Fibroblast of lung (primary cell): ENCODE data around the gene GPATCH3. TPM values are rescaled to one million over a fixed set of nuclear protein-coding genes. Genes with fewer than 3 reads are reported as not detected.

Source experiments
- DNase-seq, 2 donors: peaks; one replicate each; pipeline versions ENCODE4 v3.0.0 to v3.0.0-alpha.2; 2010; ENCODE audit warnings: low read depth in 2 of 2
- H2AFZ ChIP-seq: 2 replicates; pipeline ENCODE4 v1.5.1; 2012; ENCODE audit warnings: low read length, control low read depth, inconsistent platforms
- H3K27ac ChIP-seq: 2 replicates; pipeline ENCODE4 v1.5.1; 2011; ENCODE audit warnings: low read length, control low read depth; ENCODE audit not compliant: insufficient read depth
- H3K27me3 ChIP-seq: 2 replicates; pipeline ENCODE4 v1.5.1; 2011; ENCODE audit warnings: mild to moderate bottlenecking, low read length; ENCODE audit not compliant: control insufficient read depth, insufficient read depth
- H3K36me3 ChIP-seq: 2 replicates; pipeline ENCODE4 v1.5.1; 2011; ENCODE audit warnings: low read length; ENCODE audit not compliant: control insufficient read depth, insufficient read depth
- H3K4me1 ChIP-seq: 2 replicates; pipeline ENCODE4 v1.5.1; 2011; ENCODE audit warnings: low read length; ENCODE audit not compliant: control insufficient read depth, insufficient read depth; ENCODE audit errors: extremely low read depth
- H3K4me2 ChIP-seq: 2 replicates; pipeline ENCODE4 v1.5.1; 2011; ENCODE audit warnings: low read length, control low read depth; ENCODE audit not compliant: insufficient read depth; ENCODE audit errors: extremely low read depth
- H3K4me3 ChIP-seq, 4 experiments: fragments of 200-600 bp in 1 of 4; sonication (generic) in 1 of 4; replicated peaks in 1 of 4; 2 replicates each; pipeline ENCODE4 v1.5.1; 2011 to 2016; ENCODE audit warnings: low read length in 4 of 4, low read depth in 3 of 4, mild to moderate bottlenecking in 3 of 4, control low read depth in 2 of 4, inconsistent platforms in 1 of 4, mixed read lengths in 1 of 4; ENCODE audit not compliant: insufficient read depth in 1 of 4; ENCODE audit errors: control extremely low read depth in 1 of 4
- H3K79me2 ChIP-seq: 2 replicates; pipeline ENCODE4 v1.5.1; 2012; ENCODE audit warnings: mild to moderate bottlenecking, low read length, inconsistent platforms; ENCODE audit not compliant: control insufficient read depth, insufficient read depth
- H3K9ac ChIP-seq: 2 replicates; pipeline ENCODE4 v1.5.1; 2011; ENCODE audit warnings: mild to moderate bottlenecking, low read length, control low read depth; ENCODE audit not compliant: insufficient read depth
- H3K9me3 ChIP-seq: 2 replicates; pipeline ENCODE4 v1.5.1; 2012; ENCODE audit warnings: low read depth, low read length; ENCODE audit not compliant: control insufficient read depth, insufficient read depth
- H4K20me1 ChIP-seq: 2 replicates; pipeline ENCODE4 v1.5.1; 2011; ENCODE audit warnings: low read length; ENCODE audit not compliant: control insufficient read depth, insufficient read depth; ENCODE audit errors: extremely low read depth
- EZH2 ChIP-seq: IDR thresholded peaks from 2 replicates; pipeline ENCODE4 v1.5.1; 2012; ENCODE audit warnings: low read length, control low read depth, mild to moderate bottlenecking; ENCODE audit errors: missing control alignments
- polyA plus RNA-seq, 2 donors: library from polyadenylated mRNA; depleted of rRNA in 1 of 2; stranded (reverse) in 1 of 2; unstranded in 1 of 2; fragments of >200 nt; gene quantifications; 2 replicates each; pipeline ENCODE4 v1.2.1, GENCODE V29; 2011 to 2012; ENCODE audit warnings: missing spikeins in 1 of 2
- total RNA-seq: library from RNA; depleted of rRNA; stranded (reverse); fragments of >200 nt; gene quantifications from 2 replicates; pipeline ENCODE4 v1.2.1, GENCODE V29; 2014
- TF ChIP-seq, protein P1 (sequence below), 2 donors: IDR thresholded peaks in 1 of 2; conservative IDR thresholded peaks in 1 of 2; 1 replicate in 1 of 2; 2 replicates in 1 of 2; pipeline ENCODE4 v1.5.1; 2011 to 2012; ENCODE audit warnings: low read length in 2 of 2, control low read depth in 1 of 2, inconsistent platforms in 1 of 2, low read depth in 1 of 2, mild to moderate bottlenecking in 1 of 2

The GPATCH3 gene
- total and polyA plus RNA-seq, 2 donors (not counting 1 experiment from before 2014, with no cell fraction given), result 4.9 to 11.4 TPM

GRCh38 chr1:26861889-26862378 lies 38.3 kb downstream of the GPATCH3 start:
- no peak for DNase-seq
- TF ChIP-seq EZH2, result no peak
- TF ChIP-seq, protein P1, sequence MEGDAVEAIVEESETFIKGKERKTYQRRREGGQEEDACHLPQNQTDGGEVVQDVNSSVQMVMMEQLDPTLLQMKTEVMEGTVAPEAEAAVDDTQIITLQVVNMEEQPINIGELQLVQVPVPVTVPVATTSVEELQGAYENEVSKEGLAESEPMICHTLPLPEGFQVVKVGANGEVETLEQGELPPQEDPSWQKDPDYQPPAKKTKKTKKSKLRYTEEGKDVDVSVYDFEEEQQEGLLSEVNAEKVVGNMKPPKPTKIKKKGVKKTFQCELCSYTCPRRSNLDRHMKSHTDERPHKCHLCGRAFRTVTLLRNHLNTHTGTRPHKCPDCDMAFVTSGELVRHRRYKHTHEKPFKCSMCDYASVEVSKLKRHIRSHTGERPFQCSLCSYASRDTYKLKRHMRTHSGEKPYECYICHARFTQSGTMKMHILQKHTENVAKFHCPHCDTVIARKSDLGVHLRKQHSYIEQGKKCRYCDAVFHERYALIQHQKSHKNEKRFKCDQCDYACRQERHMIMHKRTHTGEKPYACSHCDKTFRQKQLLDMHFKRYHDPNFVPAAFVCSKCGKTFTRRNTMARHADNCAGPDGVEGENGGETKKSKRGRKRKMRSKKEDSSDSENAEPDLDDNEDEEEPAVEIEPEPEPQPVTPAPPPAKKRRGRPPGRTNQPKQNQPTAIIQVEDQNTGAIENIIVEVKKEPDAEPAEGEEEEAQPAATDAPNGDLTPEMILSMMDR (conservative IDR thresholded peaks at IDR 0.05 in 1 of 2, IDR thresholded peaks at IDR 0.05 in 1 of 2; ENCODE audit: low read depth in 1 of 2, low read length in 2 of 2), result no peak
- Histone ChIP-seq H3K27ac (no peak overlapping the region), H3K79me2 (no peaks in the 10 kb centered on the region), H3K9ac (no peak overlapping the region), H3K4me3 (no peak overlapping the region), H4K20me1 (no peaks in the 10 kb centered on the region), H3K4me2 (no peak overlapping the region), H3K36me3 (no peaks in the 10 kb centered on the region), H3K9me3 (no peaks in the 10 kb centered on the region), H2AFZ (no peak overlapping the region), H3K27me3 (no peaks in the 10 kb centered on the region), H3K4me1 (peaks cover 7% of the 10 kb centered on the region)

DNA sequence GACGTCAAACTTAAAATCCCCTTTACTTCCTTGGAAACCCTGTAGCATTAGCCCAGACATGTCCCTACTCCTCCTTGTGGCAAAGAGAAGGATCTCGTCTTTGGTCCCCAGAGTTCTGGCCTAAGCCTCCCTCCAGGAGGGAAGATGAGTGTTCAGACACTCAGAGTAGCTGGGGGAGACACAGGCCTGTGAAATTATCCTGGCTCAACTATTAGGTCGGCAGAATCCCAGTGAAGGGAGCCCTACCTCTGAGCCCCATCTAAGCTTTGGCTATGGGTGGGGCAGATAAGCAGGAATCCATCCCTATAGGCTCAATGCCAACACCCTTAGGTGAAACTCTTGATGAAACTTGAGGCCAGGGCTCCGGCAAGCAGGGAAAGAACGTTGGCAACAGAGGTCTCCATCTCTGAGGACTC lies 39.0 kb downstream of the GPATCH3 start:
- H3K36me3 ChIP-seq, result no peaks in the 10 kb centered on the region
- no peaks in the 10 kb centered on the region for H3K79me2 ChIP-seq
- TF ChIP-seq, protein P1 (conservative IDR thresholded peaks at IDR 0.05 in 1 of 2, IDR thresholded peaks at IDR 0.05 in 1 of 2; ENCODE audit: low read depth in 1 of 2, low read length in 2 of 2), result peak; percentile 26 to 27
- TF ChIP-seq EZH2, result no peak
- H3K4me1 ChIP-seq, result peaks cover 7% of the 10 kb centered on the region
- no peaks in the 10 kb centered on the region for H3K9me3 ChIP-seq
- peak; percentile 14 to 28 for DNase-seq
- no peak overlapping the region for H3K27ac ChIP-seq
- H4K20me1 ChIP-seq, result no peaks in the 10 kb centered on the region
- H3K4me3 ChIP-seq, result no peak overlapping the region
- no peak overlapping the region for H3K9ac ChIP-seq
- no peak overlapping the region for H3K4me2 ChIP-seq
- H2AFZ ChIP-seq, result no peak overlapping the region
- H3K27me3 ChIP-seq, result no peaks in the 10 kb centered on the region

GRCh38 chr1:26858891-26859640 lies 41.2 kb downstream of the GPATCH3 start:
- Histone ChIP-seq H3K27ac (no peak overlapping the region), H4K20me1 (no peaks in the 10 kb centered on the region), H3K4me1 (peaks cover 2% of the 10 kb centered on the region), H3K9me3 (no peaks in the 10 kb centered on the region), H3K4me3 (no peak overlapping the region), H2AFZ (no peak overlapping the region), H3K9ac (no peak overlapping the region), H3K36me3 (peaks cover 1% of the 10 kb centered on the region), H3K27me3 (no peaks in the 10 kb centered on the region), H3K4me2 (no peak overlapping the region), H3K79me2 (no peaks in the 10 kb centered on the region)
- TF ChIP-seq EZH2, result no peak
- TF ChIP-seq, protein P1 (conservative IDR thresholded peaks at IDR 0.05 in 1 of 2, IDR thresholded peaks at IDR 0.05 in 1 of 2; ENCODE audit: low read depth in 1 of 2, low read length in 2 of 2), result no peak
- DNase-seq, result no peak
